Measurements from ENCODE around the gene THSD7A.

- TF ChIP-seq POLR2AphosphoS5 (IDR thresholded peaks at IDR 0.05; ENCODE audit: borderline replicate concordance, low read depth, low read length) (no peak), EZH2 (IDR thresholded peaks at IDR 0.05) (no peak)
These were observed 420.0 kb downstream of the THSD7A start for GRCh38 chr7:11412036-11412435.

All from SK-N-MC (cell line).